ENCODE measurements around the gene TNNT1. TPM values are rescaled to one million over a fixed set of nuclear protein-coding genes. Genes with fewer than 3 reads are reported as not detected.
"Not testable (repeated sequence)": the region's sequence is repeated elsewhere in the genome, so short reads cannot be mapped to it uniquely, and the experiment has no call there.

TNNT1 gene
- total RNA-seq, 4 donors from 2014 or later, result 2.5 to 9.3 TPM; not detected in 2

GRCh38 chr19:55157064-55157908 is 8.3 kb upstream of the TNNT1 start, which contains the start of gene TNNI3:
TNNI3 (minus strand) TSS chr19:55157732; CDS start chr19:55157589, 143 bp downstream.
- H3K27ac ChIP-seq, result no peak within 1 kb of the TSS
- intact Hi-C loops (cut with DNase I; ENCODE audit: low total_unique reads), result no loop called here
- TF ChIP-seq POLR2A (IDR thresholded peaks at IDR 0.05), result no peak
- TF ChIP-seq CTCF (IDR thresholded peaks at IDR 0.05), result no peak
- no peaks in the 10 kb centered on the region for H3K36me3 ChIP-seq
- no peaks in the 10 kb centered on the region for H3K9me3 ChIP-seq
- peaks cover 20 to 37% of the 10 kb centered on the region in 2 donors for H3K27me3 ChIP-seq
- H3K4me1 ChIP-seq, result no peaks in the 10 kb centered on the region
- H3K4me3 ChIP-seq, result no peak within 1 kb of the TSS
- DNase-seq, result no peak

GRCh38 chr19:55156202-55157063 is 7.4 kb upstream of the TNNT1 start:
- Histone ChIP-seq H3K4me3 (no peak overlapping the region), H3K27ac (no peak overlapping the region), H3K4me1 (no peaks in the 10 kb centered on the region), H3K27me3 (peaks cover 17 to 29% of the 10 kb centered on the region in 2 donors), H3K36me3 (no peaks in the 10 kb centered on the region), H3K9me3 (no peaks in the 10 kb centered on the region)
- no peak for TF ChIP-seq POLR2A (IDR thresholded peaks at IDR 0.05)
- TF ChIP-seq CTCF (IDR thresholded peaks at IDR 0.05), result no peak
- intact Hi-C loops (cut with DNase I; ENCODE audit: low total_unique reads), result no loop called here
- DNase-seq, result no peak

- intact Hi-C loops (cut with DNase I; ENCODE audit: low total_unique reads); H3K4me1 ChIP-seq; H3K4me3 ChIP-seq; H3K9me3 ChIP-seq; DNase-seq; H3K27ac ChIP-seq; H3K36me3 ChIP-seq: not testable (repeated sequence)
- peaks cover 15 to 23% of the 10 kb centered on the region in 2 donors for H3K27me3 ChIP-seq
Observed at GRCh38 chr19:55155784-55156183, 6.8 kb upstream of the TNNT1 start.

GRCh38 chr19:55153652-55154264 is 4.8 kb upstream of the TNNT1 start:
- no peak for DNase-seq
- no peak overlapping the region for H3K4me3 ChIP-seq
- H3K9me3 ChIP-seq, result no peaks in the 10 kb centered on the region
- H3K27me3 ChIP-seq, result peaks cover 21 to 27% of the 10 kb centered on the region in 2 donors
- H3K4me1 ChIP-seq, result no peaks in the 10 kb centered on the region
- H3K27ac ChIP-seq, result no peak overlapping the region
- no peaks in the 10 kb centered on the region for H3K36me3 ChIP-seq
- no peak for TF ChIP-seq CTCF (IDR thresholded peaks at IDR 0.05)
- TF ChIP-seq POLR2A (IDR thresholded peaks at IDR 0.05), result no peak
- intact Hi-C loops (cut with DNase I; ENCODE audit: low total_unique reads), result no loop called here

GRCh38 chr19:55152017-55152416 is 3.0 kb upstream of the TNNT1 start:
- peaks cover 18 to 27% of the 10 kb centered on the region in 2 donors for H3K27me3 ChIP-seq
- no peaks in the 10 kb centered on the region for H3K9me3 ChIP-seq
- no peaks in the 10 kb centered on the region for H3K4me1 ChIP-seq
- DNase-seq, result no peak
- intact Hi-C loops (cut with DNase I; ENCODE audit: low total_unique reads), result no loop called here
- no peak overlapping the region for H3K4me3 ChIP-seq
- H3K36me3 ChIP-seq, result no peaks in the 10 kb centered on the region
- no peak overlapping the region for H3K27ac ChIP-seq
- TF ChIP-seq POLR2A (IDR thresholded peaks at IDR 0.05) (no peak), CTCF (IDR thresholded peaks at IDR 0.05) (no peak)
